HG03060 (cell line): ENCODE results near the gene TIMM17B.
"Not testable (repeated sequence)": the region's sequence is repeated elsewhere in the genome, so short reads cannot be mapped to it uniquely, and the experiment has no call there.

ENCODE experiments used
- ATAC-seq: cut with Tn5 transposase; IDR thresholded peaks from one replicate; pipeline ENCODE4 v1.9.1; 2021; ENCODE audit warnings: low read depth, moderate number of reproducible peaks; ENCODE audit not compliant: unreplicated experiment

Gene TIMM17B

DNA sequence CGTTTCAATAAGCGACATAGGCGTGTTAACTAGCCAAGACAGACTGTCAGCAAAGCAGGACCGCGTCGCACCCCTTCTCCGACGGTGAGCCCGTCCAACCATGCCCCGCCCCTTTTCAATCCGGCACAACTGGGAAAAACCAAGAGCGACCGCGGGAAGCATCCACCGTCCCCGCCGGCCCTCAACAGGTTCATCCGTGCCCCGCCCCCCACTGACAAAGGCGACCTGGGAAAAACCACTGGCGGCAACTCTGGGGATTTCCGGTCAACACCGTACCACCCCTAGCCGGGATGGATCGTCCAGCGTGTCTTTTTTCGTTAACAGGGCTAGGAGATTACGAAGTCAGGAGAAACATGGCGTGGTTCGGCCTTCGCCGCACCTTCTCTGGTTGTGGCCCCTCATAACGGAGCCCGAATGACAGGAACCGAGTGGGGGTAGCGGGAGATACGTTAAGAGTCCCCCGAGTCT, 377 bp downstream of the TIMM17B start:
- no peak for ATAC-seq

DNA sequence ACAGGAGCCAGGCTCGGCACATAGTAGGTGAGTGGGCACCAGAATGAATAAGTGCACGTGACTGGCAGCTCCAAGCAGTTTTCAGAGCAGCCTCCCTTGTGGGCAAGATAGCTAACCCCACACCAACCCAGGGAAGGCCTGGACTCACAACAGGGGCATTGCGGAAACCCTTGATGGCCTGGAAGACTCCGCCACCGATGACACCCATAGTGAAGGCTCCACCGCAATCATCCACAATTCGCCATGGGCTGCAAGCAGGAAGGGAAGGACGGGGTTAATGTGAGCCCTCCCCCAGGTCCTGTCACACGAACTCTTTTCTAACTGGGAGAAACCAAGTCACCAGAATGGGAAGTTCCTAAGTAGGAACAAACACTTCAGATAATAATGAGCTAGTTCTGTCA, 957 bp downstream of the TIMM17B start:
- ATAC-seq, result no peak

DNA sequence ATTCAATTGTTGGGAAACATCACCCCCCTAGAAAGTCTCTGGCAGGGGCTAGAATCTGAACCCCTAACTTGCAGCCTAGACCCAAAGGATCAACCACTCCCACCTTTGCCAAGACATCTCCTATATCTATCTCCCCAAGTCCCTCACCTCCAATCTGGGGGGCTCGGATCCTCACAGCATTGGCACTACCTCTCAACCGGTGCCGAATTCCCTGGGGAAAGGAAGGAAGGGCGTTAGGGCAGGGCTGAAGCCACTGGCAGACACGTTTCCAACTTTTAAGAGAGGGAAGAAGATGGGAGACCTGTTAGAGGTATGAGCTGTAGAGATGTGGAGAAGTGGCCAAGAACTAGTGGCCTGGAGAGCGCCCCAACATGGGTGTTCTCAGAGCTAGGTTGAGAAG, 2.7 kb downstream of the TIMM17B start:
- ATAC-seq, result no peak

DNA sequence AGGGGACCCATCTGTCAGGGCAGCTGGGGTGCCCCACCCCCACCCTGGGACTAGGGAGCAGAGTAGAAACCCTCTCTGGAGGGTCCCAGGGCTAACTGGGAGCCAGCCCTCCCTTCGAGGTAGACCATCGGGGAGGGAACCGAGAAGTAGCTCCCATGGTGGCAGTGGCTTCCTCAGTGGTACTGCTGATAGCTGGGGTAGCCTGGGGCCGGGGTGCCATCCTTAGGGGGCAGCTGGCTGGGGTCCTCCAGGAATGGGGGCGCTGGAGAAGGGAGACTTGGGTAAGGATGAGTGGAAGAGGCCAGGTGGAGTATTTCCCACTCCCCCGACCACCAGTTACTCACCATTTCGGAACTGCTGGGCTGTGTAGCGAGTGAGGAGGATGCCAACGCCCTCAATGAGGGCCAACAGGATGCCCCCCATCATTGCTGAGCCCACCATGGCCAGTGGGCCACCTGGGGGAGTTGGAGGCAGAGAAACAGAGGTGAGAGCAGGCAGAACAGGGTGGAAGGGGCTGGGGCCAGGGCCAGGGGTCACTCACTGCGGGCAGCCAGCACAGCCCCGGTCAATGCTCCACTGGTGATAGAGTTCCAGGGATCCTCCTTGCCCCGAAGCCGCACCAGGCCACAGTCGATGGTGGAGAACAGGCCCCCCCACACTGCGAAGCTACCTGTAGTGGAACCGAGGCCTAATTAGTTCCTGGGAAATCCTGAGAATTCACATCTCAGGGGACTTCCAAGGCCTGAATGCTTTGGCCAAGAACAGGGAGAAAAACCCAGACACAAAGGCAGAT, 3.8 kb downstream of the TIMM17B start:
- ATAC-seq, result no peak

DNA sequence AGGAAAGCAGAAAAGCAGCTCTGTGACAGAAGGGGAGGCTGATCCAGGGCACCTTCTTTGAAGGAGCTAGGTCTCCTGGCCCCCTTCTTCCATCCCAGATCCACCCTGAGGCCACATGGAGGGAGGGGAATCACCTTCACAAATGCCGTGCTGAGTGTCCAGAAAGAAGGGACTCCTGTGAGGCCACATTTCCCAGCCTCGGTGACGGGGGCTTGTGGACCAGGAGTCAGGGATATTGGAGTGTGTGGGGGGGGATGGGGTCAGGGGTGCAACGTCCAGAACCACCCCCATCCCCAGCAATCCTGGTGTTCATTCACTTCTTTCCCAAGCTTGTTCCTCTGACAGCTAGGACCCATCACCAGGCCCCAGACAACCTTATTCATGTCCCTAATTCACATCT, 4.7 kb downstream of the TIMM17B start:
- no peak for ATAC-seq

DNA sequence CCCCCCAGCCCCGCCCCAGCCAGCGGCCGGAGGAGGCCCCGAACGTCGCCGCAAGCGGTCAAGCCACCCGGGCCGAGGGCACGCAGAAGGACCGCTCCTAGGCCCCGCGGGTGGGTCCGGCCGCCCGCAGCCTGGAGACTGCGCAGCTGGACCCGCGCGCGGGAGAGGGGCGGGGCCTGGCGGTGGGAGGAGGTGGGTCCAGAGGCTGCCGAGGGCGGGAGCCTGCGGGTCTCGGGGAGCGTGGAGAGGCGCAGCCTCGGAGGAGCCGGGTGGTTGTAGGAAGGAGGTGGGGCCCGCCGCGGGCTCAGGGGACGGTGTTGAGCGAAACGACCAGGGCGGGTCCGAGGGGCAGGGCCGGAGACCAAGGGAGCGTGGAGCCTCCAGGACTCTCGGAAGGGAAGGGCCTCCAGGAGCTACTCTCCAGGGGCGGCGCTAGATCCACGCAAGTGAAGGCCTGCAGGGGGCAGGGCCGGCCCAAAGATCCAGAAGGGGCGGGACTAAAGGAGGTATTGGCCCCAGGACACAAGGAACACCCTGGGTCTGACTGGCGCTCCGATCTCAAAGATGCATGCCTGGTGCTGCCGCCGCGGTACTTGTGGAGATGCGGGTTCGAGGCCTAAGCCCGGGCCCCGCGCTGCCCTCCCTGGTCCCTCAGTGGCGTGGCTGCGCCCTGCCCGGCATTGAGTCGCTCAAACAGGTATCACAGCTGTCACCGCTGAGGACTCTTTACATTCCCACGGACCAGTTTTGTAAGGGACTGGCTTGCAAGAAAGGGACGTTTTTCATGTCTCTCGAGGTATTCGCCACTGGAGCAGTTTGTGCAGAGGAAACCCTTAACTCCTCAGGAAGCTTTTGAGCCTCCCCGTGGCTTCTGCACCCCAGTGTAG, 5.9 kb downstream of the TIMM17B start:
- ATAC-seq, result no peak

DNA sequence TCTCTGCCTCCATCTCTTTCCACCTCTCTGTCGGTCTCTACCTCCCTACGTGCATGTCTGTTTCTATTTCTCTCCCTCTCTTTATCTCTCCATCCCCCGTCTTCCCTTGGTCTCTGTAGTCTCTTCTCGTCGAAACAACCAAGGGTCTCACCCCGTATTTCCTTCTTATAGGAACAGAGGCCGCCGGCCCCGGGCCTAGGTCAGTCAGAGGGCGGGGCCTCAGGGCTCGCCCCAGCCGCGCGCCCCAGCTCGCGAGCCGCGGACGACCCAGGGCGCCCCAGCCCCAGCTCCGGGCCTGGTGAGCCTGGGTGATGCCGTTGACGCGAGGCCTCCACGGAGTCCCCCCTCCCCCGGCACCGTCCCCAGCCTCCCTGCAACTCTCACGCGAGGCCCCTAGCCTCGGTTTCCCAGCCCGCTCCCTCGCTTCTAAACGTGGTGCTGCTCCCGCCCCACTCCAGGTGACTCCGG, 6.6 kb downstream of the TIMM17B start:
- ATAC-seq, result no peak

DNA sequence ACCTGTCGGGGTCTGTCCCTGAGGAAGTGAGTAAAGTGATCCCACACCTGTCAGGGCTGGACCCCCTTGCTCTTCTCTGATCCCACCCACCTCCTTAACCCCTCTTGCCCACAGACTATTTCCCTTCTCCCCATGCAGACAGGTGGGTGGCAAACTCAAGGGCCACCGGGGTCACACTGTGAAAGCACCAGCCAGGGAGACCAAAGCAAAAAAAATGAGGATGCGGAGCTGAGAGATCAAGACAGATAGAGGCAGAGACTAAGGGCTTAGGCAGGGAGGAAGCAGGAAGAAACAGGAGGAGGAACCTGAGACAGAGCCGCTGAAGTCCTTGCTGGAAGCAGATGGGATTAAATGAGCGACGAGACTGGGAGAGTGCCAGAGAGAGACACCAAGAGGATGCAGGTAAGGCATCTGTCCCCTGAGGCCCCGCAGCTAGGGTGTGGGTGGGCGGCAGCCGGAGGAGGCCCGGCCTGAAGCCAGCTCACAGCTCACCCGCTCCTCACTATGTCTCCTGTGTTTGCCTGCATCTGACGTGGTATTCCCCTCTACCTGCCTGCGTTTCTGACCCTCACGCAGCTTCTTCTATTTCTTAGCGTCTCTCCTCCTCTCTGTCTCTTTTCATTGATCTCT, 7.2 kb downstream of the TIMM17B start:
- no peak for ATAC-seq

DNA sequence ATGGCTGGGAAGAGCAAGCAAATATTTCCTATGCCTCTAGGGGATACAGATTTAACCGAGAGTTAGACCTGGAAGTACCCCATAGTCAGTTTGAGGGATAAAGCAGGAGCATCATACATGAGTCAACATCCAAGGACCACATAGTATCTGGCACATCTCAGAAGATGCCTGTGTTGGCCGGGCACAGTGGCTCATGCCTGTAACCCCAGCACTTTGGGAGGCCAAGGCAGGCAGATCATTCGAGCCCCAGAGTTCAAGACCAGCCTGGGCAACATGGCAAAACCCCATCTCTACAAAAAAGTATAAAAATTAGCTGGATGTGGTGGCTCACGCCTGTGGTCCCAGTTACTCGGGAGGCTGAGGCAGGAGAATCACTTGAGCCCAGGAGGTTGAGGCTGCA, 11.0 kb downstream of the TIMM17B start:
- ATAC-seq, result not testable (repeated sequence)

DNA sequence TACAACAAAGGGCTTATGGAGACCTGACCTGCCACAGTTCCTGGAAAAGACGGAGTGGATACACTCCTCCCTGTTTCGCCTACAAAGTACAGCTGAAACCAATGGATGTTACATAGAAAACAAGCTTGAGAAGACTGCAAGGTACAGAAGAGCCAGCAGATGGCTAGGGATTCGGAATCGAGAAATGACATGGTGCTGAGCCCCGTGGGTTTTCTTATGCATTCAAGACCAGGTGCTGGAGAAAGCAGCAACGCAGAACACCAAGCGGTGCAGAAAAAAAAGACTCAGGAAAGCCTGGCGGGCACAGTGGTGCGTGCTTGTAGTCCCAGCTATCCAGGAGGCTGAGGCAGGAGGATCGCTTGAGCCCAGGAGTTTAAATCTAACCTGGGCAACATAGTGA, 13.8 kb downstream of the TIMM17B start:
- ATAC-seq, result no peak

DNA sequence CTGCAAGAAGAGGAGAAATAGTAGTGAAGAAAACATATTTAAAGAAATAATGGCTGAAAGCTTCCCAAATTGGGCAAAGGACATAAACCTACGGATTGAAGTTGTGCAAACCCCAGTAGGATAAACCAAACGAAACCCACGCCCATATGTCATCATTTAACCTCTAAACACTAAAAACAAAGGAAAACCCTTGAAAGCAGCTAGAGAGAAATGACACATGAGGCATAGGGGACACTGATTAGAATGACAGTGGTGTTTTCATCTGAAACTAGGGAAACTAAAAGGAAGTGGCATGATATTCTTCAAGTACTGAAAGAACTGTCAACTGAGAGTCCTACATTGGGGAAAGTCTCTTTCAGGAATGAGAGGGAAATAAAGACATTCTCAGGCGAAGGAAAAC, 20.6 kb downstream of the TIMM17B start:
- ATAC-seq, result not testable (repeated sequence)

DNA sequence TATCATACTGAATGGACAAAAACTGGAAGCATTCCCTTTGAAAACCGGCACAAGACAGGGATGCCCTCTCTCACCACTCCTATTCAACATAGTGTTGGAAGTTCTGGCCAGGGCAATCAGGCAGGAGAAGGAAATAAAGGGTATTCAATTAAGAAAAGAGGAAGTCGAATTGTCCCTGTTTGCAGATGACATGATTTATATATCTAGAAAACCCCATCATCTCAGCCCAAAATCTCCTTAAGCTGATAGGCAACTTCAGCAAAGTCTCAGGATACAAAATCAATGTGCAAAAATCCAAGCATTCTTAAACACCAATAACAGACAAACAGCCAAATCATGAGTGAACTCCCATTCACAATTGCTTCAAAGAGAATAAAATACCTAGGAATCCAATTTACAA, 25.6 kb downstream of the TIMM17B start:
- not testable (repeated sequence) for ATAC-seq

DNA sequence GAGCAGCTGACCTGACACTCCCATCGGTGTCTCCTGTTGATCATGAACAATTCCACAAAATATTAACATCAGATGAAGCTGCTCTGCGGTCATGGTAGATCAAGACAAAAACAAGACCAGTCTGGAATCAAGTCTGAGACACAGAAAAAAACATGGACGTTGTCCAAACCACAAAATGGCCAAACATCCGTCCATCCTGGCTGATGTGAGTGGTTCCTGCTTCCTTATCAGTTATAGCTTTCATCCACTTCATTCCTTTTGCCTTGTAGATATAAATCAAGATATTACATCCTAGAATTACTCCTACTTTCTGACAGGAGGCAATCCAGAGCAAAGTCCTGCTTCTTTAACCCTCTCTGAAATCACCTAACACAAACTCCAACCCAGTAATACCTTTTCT, 33.4 kb downstream of the TIMM17B start:
- no peak for ATAC-seq

DNA sequence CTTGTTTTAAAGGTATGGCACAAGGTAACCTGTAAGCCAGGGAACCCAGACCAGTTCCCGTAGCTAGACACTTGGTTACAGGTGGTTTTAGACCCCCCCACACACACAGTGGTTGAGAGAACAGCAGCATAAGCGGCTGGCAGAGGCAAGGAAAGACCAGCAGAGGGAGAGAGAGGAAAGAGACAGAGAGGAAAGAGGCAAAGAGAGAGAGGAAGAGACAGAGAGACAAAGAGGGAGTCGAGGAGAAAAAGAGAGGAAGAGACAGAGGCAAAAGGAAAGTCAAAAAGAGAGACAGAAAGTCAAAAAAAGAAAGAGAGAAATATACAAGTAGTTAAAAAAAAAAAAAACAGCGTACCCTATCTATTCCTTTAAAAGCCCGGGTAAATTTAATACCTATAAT, 42.7 kb downstream of the TIMM17B start:
- no peak for ATAC-seq

DNA sequence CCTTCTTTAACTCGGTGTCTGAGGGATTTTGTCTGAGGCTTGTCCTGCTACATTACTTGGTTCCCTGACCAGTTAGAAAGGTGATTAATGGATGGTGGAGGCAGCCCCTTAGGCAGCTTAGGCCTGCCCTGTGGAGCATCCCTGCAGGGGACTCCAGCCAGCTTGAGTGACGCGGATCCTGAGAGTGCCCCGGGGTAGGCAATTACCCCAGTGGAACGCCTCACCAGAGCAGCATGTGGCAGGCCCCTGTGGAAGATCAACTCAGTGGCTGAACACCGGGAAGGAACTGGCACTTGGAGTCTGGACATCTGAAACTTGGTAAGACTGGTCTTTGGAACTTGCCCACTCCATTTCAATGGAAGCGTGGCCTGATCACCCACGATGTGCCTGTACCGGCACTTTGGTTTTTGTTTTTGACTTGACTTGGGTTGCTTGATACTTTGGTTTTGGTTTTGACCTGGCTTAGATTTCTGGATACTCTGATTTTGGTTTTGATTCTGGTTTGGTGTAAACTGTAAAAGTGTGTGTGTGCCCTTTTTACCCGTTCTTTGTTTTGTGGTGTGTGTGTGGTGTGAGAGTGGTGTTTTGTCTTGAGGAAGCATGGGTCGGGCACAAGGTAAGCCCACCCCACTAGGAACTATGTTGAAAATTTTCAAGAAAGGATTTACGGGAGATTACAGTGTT, 43.3 kb downstream of the TIMM17B start:
- ATAC-seq, result not testable (repeated sequence)

DNA sequence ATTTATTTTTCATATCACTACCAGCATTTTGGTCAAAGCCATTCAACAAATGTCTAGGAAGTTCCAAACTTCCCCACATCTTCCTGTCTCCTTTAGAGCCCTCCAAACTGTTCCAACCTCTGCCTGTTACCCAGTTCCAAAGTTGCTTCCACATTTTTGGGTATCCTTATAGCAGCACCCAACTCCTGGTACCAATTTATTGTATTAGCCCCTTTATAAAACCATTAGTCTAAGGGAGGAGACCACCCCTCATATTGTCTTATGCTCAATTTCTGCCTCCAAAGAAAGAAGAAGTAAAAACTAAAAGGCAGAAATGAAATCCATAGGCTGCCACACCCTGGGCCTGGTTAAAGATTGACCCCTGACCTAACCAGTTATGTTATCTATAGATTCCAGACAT, 44.1 kb downstream of the TIMM17B start:
- ATAC-seq, result not testable (repeated sequence)

DNA sequence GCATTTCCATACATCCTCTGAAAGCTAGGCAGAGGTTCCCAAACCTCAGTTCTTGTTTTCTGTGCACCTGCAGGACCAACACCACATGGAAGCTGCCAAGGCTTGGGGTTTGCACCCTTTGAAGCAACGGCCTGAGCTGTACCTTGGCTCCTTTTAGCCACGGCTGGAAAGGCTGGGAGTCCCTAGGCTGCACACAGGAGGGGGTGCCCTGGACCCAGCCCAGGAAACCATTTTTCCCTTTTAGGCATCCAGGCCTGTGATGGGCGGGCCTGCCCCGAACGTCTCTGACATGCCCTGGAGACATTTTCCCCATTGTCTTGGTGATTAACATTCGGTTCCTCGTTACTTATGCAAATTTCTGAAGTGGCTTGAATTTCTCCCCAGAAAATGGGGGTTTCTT, 44.7 kb downstream of the TIMM17B start:
- no peak for ATAC-seq

DNA sequence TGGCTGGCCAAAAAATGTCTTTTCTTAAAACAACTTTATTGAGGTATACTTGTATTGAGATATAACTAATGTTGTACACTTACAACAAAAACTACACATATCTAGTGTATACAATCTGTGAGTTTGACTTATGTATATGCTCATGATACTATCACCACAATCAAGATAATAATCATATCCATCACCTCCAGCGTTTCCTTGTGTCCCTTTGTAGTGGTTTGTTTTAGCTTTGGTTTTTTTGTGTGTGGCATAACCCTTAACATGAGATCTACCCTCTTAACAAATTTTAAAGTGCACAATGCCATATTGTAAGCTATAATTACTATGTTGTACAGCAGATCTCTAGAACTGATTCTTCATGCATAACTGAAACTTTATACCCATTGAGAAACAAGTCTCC, 48.7 kb downstream of the TIMM17B start:
- ATAC-seq, result no peak
